ENCODE measurements around the gene HK1. TPM values are rescaled to one million over a fixed set of nuclear protein-coding genes. Genes with fewer than 3 reads are reported as not detected.

HK1 gene
- total RNA-seq, 1 donor from 2014 or later, result 110 TPM

DNA sequence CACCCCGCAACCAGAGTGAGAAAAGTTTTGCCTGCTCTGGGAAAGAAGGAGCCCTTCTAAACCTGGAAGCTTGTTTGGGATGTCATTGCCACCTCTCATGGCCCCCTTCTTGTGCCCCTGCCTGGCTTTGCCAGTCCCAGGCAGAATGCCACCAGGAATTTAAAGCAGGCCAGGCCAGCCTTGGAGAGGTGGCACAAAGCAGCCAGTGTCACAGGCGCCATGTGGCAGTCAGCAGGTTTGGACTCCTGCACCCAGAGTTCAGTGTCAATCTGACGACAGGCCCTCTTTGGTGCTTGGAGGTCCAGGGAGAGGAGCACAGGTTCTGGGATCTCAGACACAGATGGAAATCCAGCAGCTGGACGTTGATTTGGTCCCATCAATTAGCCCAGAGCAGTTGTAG, 12.7 kb downstream of the HK1 start:
- H3K27me3 Mint-ChIP-seq (ENCODE audit: low read depth), result peaks cover 6% of the 10 kb centered on the region
- no peak overlapping the region for H3K4me3 Mint-ChIP-seq (ENCODE audit: unreplicated experiment)
- TF ChIP-seq, protein P1, sequence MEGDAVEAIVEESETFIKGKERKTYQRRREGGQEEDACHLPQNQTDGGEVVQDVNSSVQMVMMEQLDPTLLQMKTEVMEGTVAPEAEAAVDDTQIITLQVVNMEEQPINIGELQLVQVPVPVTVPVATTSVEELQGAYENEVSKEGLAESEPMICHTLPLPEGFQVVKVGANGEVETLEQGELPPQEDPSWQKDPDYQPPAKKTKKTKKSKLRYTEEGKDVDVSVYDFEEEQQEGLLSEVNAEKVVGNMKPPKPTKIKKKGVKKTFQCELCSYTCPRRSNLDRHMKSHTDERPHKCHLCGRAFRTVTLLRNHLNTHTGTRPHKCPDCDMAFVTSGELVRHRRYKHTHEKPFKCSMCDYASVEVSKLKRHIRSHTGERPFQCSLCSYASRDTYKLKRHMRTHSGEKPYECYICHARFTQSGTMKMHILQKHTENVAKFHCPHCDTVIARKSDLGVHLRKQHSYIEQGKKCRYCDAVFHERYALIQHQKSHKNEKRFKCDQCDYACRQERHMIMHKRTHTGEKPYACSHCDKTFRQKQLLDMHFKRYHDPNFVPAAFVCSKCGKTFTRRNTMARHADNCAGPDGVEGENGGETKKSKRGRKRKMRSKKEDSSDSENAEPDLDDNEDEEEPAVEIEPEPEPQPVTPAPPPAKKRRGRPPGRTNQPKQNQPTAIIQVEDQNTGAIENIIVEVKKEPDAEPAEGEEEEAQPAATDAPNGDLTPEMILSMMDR (IDR thresholded peaks at IDR 0.05), result no peak
- no peaks in the 10 kb centered on the region for H3K9me3 Mint-ChIP-seq (ENCODE audit: low read depth)
- H3K4me1 Mint-ChIP-seq (ENCODE audit: low read depth), result no peaks in the 10 kb centered on the region
- no peaks in the 10 kb centered on the region for H3K36me3 Mint-ChIP-seq (ENCODE audit: low read depth)
- no peak for DNase-seq (ENCODE audit: low spot score)
- no peak overlapping the region for H3K27ac Mint-ChIP-seq (ENCODE audit: unreplicated experiment)

DNA sequence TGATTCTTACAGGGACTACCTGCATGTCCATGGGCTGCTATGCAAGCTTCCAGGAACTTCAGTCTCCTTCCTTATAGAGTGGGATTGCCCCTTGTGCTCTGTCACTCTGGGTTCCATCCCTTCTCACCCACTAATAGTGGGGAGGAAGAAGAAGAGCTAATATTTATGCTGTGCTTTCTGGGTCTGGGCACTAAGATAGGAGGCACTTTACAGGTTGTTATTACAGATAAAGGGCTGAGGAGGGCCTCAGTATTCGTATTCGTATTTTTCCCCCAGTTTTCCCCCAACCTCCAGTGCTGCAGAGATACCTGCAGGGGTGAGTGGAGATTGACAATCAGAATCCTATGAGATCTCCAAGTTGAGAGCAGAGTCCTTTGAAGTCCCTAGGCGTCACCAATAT, 14.2 kb downstream of the HK1 start:
- H3K4me3 Mint-ChIP-seq (ENCODE audit: unreplicated experiment), result no peak overlapping the region
- no peaks in the 10 kb centered on the region for H3K9me3 Mint-ChIP-seq (ENCODE audit: low read depth)
- TF ChIP-seq, protein P1 (IDR thresholded peaks at IDR 0.05), result no peak
- H3K27me3 Mint-ChIP-seq (ENCODE audit: low read depth), result peaks cover 10% of the 10 kb centered on the region
- no peaks in the 10 kb centered on the region for H3K4me1 Mint-ChIP-seq (ENCODE audit: low read depth)
- H3K27ac Mint-ChIP-seq (ENCODE audit: unreplicated experiment), result no peak overlapping the region
- no peaks in the 10 kb centered on the region for H3K36me3 Mint-ChIP-seq (ENCODE audit: low read depth)
- no peak for DNase-seq (ENCODE audit: low spot score)

DNA sequence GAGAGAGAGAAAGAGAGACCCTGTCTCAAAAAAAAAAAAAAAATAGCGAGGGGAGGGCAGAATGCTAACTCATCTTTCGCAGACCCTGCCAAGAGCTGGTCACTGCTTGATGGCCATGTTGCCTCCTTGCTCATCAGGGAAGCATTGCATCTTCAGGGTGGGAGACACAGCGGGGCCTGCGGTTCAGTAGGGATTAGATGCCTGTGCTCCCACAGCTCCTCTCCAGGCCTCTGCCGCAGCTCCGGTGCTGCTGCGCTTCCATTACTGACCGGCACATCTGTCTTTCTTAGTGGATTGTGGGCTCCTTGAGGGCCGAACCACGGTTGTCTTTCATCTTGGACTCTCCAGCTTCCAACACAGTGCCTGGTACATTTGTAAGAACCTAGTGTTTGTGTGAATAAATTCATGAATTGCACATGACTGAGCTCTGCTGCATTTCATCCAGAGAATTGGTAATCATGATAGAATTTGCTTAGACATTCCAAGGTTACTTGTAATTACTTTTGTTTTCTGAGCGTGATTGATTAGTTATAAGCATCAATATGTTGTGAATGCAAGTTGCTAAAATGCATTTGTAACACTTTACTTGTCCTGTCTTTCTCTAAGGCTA, 16.8 kb downstream of the HK1 start:
- DNase-seq (ENCODE audit: low spot score), result no peak
- Mint-ChIP-seq H3K4me3 (ENCODE audit: unreplicated experiment) (no peak overlapping the region), H3K4me1 (ENCODE audit: low read depth) (no peaks in the 10 kb centered on the region), H3K9me3 (ENCODE audit: low read depth) (no peaks in the 10 kb centered on the region), H3K27me3 (ENCODE audit: low read depth) (peaks cover 8% of the 10 kb centered on the region), H3K36me3 (ENCODE audit: low read depth) (no peaks in the 10 kb centered on the region), H3K27ac (ENCODE audit: unreplicated experiment) (no peak overlapping the region)
- TF ChIP-seq, protein P1 (IDR thresholded peaks at IDR 0.05), result no peak

DNA sequence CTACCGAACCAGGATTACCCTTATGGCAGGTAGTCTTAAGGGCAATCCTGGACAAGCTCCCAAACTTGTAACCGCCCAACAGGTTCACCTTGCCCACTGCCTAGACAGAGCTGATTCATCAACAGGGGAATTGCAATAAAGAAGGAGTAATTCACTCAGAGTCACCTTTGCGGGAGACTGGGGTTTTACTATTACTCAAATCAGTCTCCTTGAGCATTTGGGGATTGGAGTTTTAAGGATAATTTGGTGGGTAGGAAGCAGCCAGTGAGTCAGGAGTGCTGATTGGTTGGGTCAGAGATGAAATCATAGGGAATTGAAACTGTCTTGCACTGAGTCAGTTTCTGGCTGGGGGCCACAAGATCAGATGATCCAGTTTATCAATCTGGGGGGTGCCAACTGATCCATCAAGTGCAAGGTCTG, 25.3 kb downstream of the HK1 start:
- TF ChIP-seq, protein P1 (IDR thresholded peaks at IDR 0.05), result no peak
- Mint-ChIP-seq H3K4me1 (ENCODE audit: low read depth) (no peaks in the 10 kb centered on the region), H3K9me3 (ENCODE audit: low read depth) (peaks cover 6% of the 10 kb centered on the region), H3K4me3 (ENCODE audit: unreplicated experiment) (no peak overlapping the region), H3K27ac (ENCODE audit: unreplicated experiment) (no peak overlapping the region), H3K36me3 (ENCODE audit: low read depth) (no peaks in the 10 kb centered on the region), H3K27me3 (ENCODE audit: low read depth) (no peaks in the 10 kb centered on the region)
- no peak for DNase-seq (ENCODE audit: low spot score)

DNA sequence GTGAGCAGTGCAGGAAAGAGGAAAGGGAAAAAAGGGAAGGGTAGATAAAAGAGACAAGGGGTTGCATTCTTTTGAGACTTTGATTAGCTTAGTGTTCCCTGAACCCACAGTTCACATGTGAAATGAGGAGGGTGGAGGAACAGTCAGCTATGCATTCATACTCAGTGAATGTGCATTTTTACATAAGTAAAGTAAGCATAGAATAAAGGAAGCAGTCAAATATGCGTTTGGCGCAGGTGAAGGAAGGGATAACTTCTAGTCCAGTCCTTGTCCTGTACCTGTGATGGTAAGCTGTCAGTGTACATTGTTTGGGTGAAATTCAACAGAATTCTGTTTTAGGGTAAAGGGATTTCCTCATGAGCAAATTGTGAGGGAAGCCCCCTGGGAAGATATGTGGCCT, 28.1 kb downstream of the HK1 start:
- no peak for DNase-seq (ENCODE audit: low spot score)
- TF ChIP-seq, protein P1 (IDR thresholded peaks at IDR 0.05), result no peak
- Mint-ChIP-seq H3K36me3 (ENCODE audit: low read depth) (no peaks in the 10 kb centered on the region), H3K27me3 (ENCODE audit: low read depth) (no peaks in the 10 kb centered on the region), H3K4me1 (ENCODE audit: low read depth) (no peaks in the 10 kb centered on the region), H3K4me3 (ENCODE audit: unreplicated experiment) (no peak overlapping the region), H3K9me3 (ENCODE audit: low read depth) (peaks cover 6% of the 10 kb centered on the region), H3K27ac (ENCODE audit: unreplicated experiment) (no peak overlapping the region)

All from chondrocyte (in vitro differentiated cells).